Ovary (tissue), 9 donors: ENCODE results near the gene THEM4. TPM values are rescaled to one million over a fixed set of nuclear protein-coding genes. Genes with fewer than 3 reads are reported as not detected.
"Not testable (repeated sequence)": the region's sequence is repeated elsewhere in the genome, so short reads cannot be mapped to it uniquely, and the experiment has no call there.

ENCODE experiments used
- DNase-seq, 5 donors: peaks; one replicate each; pipeline ENCODE4 v3.0.0-alpha.2; 2019 to 2020
- H3K27ac ChIP-seq, 2 donors: fragments of 200-600 bp; one replicate each; pipeline versions ENCODE4 v1.5.1 to v1.8.0; 2019 to 2022
- H3K27me3 ChIP-seq: fragments of 200-600 bp; one replicate; pipeline ENCODE4 v1.8.0; 2022
- H3K36me3 ChIP-seq: fragments of 200-600 bp; sonication (generic); one replicate; pipeline ENCODE4 v1.5.1; 2019
- H3K4me1 ChIP-seq: one replicate; pipeline ENCODE4 v1.8.1; 2013; ENCODE audit warnings: mild to moderate bottlenecking, moderate library complexity; ENCODE audit not compliant: insufficient read depth
- H3K4me3 ChIP-seq: fragments of 200-600 bp; sonication (generic); one replicate; pipeline ENCODE4 v1.5.1; 2017
- H3K9me3 ChIP-seq, 2 donors: fragments of 200-600 bp in 1 of 2; sonication (generic) in 1 of 2; one replicate each; pipeline versions ENCODE4 v1.5.1 to v1.8.1; 2013 to 2019; ENCODE audit warnings: mild to moderate bottlenecking in 1 of 2, moderate library complexity in 1 of 2
- CTCF ChIP-seq, 3 donors: fragments of 450-650 bp in 2 of 3; fragments of 200-600 bp in 1 of 3; IDR thresholded peaks; one replicate each; pipeline versions ENCODE4 v1.5.1 to v1.8.0; 2016 to 2022; ENCODE audit warnings: antibody characterized with exemption in 3 of 3, mild to moderate bottlenecking in 1 of 3
- EP300 ChIP-seq: sonication (generic); formaldehyde crosslinking; IDR thresholded peaks from one replicate; pipeline ENCODE4 v1.6.1; 2017; ENCODE audit warnings: antibody characterized with exemption
- POLR2A ChIP-seq: fragments of 450-650 bp; IDR thresholded peaks from one replicate; pipeline ENCODE4 v1.6.1; 2017; ENCODE audit warnings: antibody characterized with exemption, mild to moderate bottlenecking, moderate library complexity
- WGBS, 3 donors: extraction: QIAGEN DNeasy Blood & Tissue Kit in 1 of 3; methylation state at CpG; one replicate each; pipeline versions ENCODE4 v1.1.5 to v1.1.7; 2013 to 2017; 5-methylcytosine and 5-hydroxymethylcytosine counted together
- intact Hi-C, 4 donors: fragments of 100-400 bp; cut with DNase I; formaldehyde crosslinking; loops; one replicate each; pipeline versions ENCODE4 v1.11.0 to v1.15.1; 2022 to 2023
- polyA plus RNA-seq, 2 donors: library from polyadenylated mRNA; stranded (reverse); fragments of 200-250 nt in 1 of 2; fragments of 350-450 nt in 1 of 2; fragmentation: Illumina TruSeq in 1 of 2; extraction: RNeasy Lipid Tissue Mini Kit (QIAGEN cat#74804) in 1 of 2; gene quantifications; one replicate each; pipeline ENCODE4 v1.2.3, GENCODE V29; 2013 to 2014
- total RNA-seq, 7 donors: library from RNA; depleted of rRNA in 2 of 7; stranded (reverse); fragments of >200 nt in 2 of 7; fragmentation: NEBNext Ultra II Directional in 3 of 7; extraction: Animal tissue kit (Norgen Biotek cat#: 25700) in 3 of 7; gene quantifications; one replicate each; pipeline versions ENCODE4 v1.1.0 to v1.2.4, GENCODE V29; 2016 to 2023
- donor health status: DM: no; HTN: no; CAD: no; lungs with moderate emphysema.
- donor health status: DM: no; HTN: no; CAD: no.
- donor health status: Bipolar disorder and iron deficiency.
- donor health status: DM: yes; HTN: yes; CAD: no.
- donor health status: DM: no; HTN: no; CAD: no.
- donor health status: DM: yes; HTN: yes; CAD: no.

THEM4 gene
- total and polyA plus RNA-seq, 9 donors, result 10.4 to 21.8 (median 14.4) TPM

DNA sequence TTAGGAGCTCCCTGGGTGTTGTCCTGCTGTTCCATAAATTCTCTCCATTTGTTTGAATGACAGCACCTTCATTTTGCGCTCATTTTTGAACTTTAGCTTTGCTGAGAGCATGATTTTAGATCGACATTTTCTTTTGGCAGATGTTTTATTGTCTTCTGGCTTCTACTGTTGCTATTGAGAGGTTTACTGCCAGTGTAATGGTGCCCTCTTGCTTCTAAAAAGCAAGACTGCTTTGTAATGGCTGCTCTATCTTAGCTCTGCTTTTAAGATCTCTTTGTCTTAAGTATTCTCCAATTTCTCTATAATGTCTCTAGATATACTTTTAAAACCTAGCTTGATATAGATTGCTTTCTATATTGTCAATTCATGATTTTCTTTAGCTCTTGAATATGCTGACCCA lies 27.8 kb downstream of the THEM4 start:
- Histone ChIP-seq H3K4me1 (no peaks in the 10 kb centered on the region), H3K27me3 (no peaks in the 10 kb centered on the region), H3K27ac (no peak overlapping the region), H3K36me3 (no peaks in the 10 kb centered on the region), H3K9me3 (no peaks in the 10 kb centered on the region), H3K4me3 (no peak overlapping the region)
- TF ChIP-seq EP300 (no peak), CTCF (IDR thresholded peaks at IDR 0.05) (no peak), POLR2A (no peak)
- intact Hi-C loops, result no loop called here
- no peak for DNase-seq
- 42 to 44% (median 43%) methylated on average over 2 of the region's 2 CpGs for WGBS, 3 donors

GRCh38 chr1:151875419-151876097 lies 33.8 kb downstream of the THEM4 start:
- Histone ChIP-seq H3K27ac (no peak overlapping the region), H3K4me3 (no peak overlapping the region), H3K36me3 (no peaks in the 10 kb centered on the region), H3K4me1 (no peaks in the 10 kb centered on the region), H3K9me3 (no peaks in the 10 kb centered on the region), H3K27me3 (no peaks in the 10 kb centered on the region)
- intact Hi-C loops, result no loop called here
- 93 to 97% (median 94%) methylated on average over 1 of the region's 1 CpG for WGBS, 3 donors
- TF ChIP-seq POLR2A, result no peak
- TF ChIP-seq CTCF (IDR thresholded peaks at IDR 0.05), result no peak
- TF ChIP-seq EP300, result no peak
- no peak for DNase-seq

GRCh38 chr1:151872776-151873175 lies 36.5 kb downstream of the THEM4 start:
- H3K4me3 ChIP-seq, H3K36me3 ChIP-seq, H3K9me3 ChIP-seq, DNase-seq, intact Hi-C loops, H3K27me3 ChIP-seq, H3K27ac ChIP-seq, H3K4me1 ChIP-seq: not testable (repeated sequence)
- WGBS, 3 donors, result 29 to 57% (median 39%) methylated on average over 9 of the region's 9 CpGs

- Histone ChIP-seq H3K27me3 (no peaks in the 10 kb centered on the region), H3K9me3 (no peaks in the 10 kb centered on the region), H3K4me3 (no peak overlapping the region), H3K36me3 (no peaks in the 10 kb centered on the region), H3K4me1 (no peaks in the 10 kb centered on the region), H3K27ac (no peak overlapping the region)
- WGBS, 3 donors, result 56 to 74% (median 57%) methylated on average over 5 of the region's 5 CpGs
- DNase-seq, result no peak
- intact Hi-C loops, result no loop called here
- no peak for TF ChIP-seq POLR2A
- TF ChIP-seq CTCF (IDR thresholded peaks at IDR 0.05), result no peak
- TF ChIP-seq EP300, result no peak
These were observed 37.9 kb downstream of the THEM4 start for GRCh38 chr1:151871284-151872030.

DNA sequence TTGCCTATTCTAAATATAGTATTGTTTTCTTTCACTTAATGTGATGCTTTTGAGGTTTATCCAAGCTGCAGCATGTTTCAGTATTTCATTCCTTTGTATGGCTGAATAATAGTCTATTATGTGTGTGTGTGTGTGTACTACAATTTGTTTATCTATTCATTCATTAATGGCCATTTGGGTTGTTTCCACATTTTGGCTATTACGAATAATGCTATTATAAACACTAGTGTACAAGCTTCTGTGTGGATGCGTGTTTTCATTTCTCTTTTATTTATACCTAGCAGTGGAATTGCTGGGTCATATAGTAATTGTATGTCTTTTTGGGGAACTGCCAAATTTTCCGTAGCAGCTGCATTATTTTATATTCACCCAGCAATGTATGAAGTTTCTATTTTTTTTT lies 40.8 kb downstream of the THEM4 start:
- H3K4me3 ChIP-seq, result no peak overlapping the region
- 15 to 18% (median 18%) methylated on average over 3 of the region's 3 CpGs for WGBS, 3 donors
- TF ChIP-seq POLR2A (no peak), EP300 (no peak), CTCF (IDR thresholded peaks at IDR 0.05) (no peak)
- no peaks in the 10 kb centered on the region for H3K27me3 ChIP-seq
- intact Hi-C loops, result no loop called here
- no peaks in the 10 kb centered on the region for H3K36me3 ChIP-seq
- no peaks in the 10 kb centered on the region for H3K4me1 ChIP-seq
- no peak for DNase-seq
- H3K9me3 ChIP-seq, result no peaks in the 10 kb centered on the region
- no peak overlapping the region for H3K27ac ChIP-seq
